IMR-90 (cell line): ENCODE results near the gene CD36. TPM values are rescaled to one million over a fixed set of nuclear protein-coding genes. Genes with fewer than 3 reads are reported as not detected.
"Not testable (repeated sequence)": the region's sequence is repeated elsewhere in the genome, so short reads cannot be mapped to it uniquely, and the experiment has no call there.

Source experiments
- ATAC-seq: fragments of 200-7000 bp; cut with Tn5 transposase; 2 replicates; pipeline ENCODE4 v1.9.1; 2020; ENCODE audit warnings: low read depth, mild to moderate bottlenecking, moderate library complexity
- BruUV-seq: library from RNA; stranded (reverse); fragments of 400-500 nt; replicated peaks from 2 replicates; lab custom pipeline; 2021; lab: Mats Ljungman, UMichigan
- CTCF ChIA-PET: fragments of 300-600 bp; formaldehyde crosslinking; extraction: SDS; loops from one replicate; lab custom pipeline; 2021; ENCODE audit warnings: antibody characterized with exemption; lab: Yijun Ruan, JAX
- POLR2A ChIA-PET: fragments of 300-600 bp; sonication (Branson Sonifier 250); formaldehyde crosslinking; loops from one replicate; lab custom pipeline; 2022; ENCODE audit warnings: antibody characterized with exemption; ENCODE audit not compliant: unreplicated experiment; lab: Charles Lee
- DNase-seq: peaks from one replicate; pipeline ENCODE4 v3.0.0; 2013
- H2AFZ ChIP-seq: replicated peaks from 2 replicates; pipeline ENCODE3; 2013; ENCODE audit warnings: low read length, mild to moderate bottlenecking; ENCODE audit not compliant: poor library complexity
- H2AK5ac ChIP-seq: 2 replicates; pipeline ENCODE4 v1.6.1; 2013; ENCODE audit warnings: low read depth, low read length, inconsistent platforms
- H2AK9ac ChIP-seq: replicated peaks from 2 replicates; pipeline ENCODE3; 2013; ENCODE audit warnings: mild to moderate bottlenecking, low read depth, low read length, moderate library complexity; ENCODE audit not compliant: poor library complexity
- H2BK120ac ChIP-seq: 2 replicates; pipeline ENCODE4 v1.6.1; 2013; ENCODE audit warnings: low read depth, low read length, inconsistent platforms
- H2BK15ac ChIP-seq: 3 replicates; pipeline ENCODE4 v1.6.1; 2013; ENCODE audit warnings: low read depth, low read length, inconsistent platforms
- H2BK20ac ChIP-seq: 2 replicates; pipeline ENCODE4 v1.6.1; 2013; ENCODE audit warnings: low read depth, mild to moderate bottlenecking, inconsistent platforms, low read length, moderate library complexity
- H2BK5ac ChIP-seq: 2 replicates; pipeline ENCODE4 v1.6.1; 2013; ENCODE audit warnings: mild to moderate bottlenecking, low read depth, low read length, inconsistent platforms; ENCODE audit not compliant: poor library complexity, severe bottlenecking
- H3K14ac ChIP-seq: replicated peaks from 2 replicates; pipeline ENCODE4 v1.6.1; 2013; ENCODE audit warnings: low read depth, low read length, inconsistent platforms
- H3K18ac ChIP-seq: 2 replicates; pipeline ENCODE4 v1.6.1; 2013; ENCODE audit warnings: low read depth, low read length, control low read depth
- H3K23ac ChIP-seq: 2 replicates; pipeline ENCODE4 v1.6.1; 2013; ENCODE audit warnings: low read depth, low read length, inconsistent platforms
- H3K27ac ChIP-seq: 2 replicates; pipeline ENCODE4 v1.5.1; 2013; ENCODE audit warnings: mild to moderate bottlenecking, control low read depth, low read length; ENCODE audit not compliant: insufficient read depth
- H3K27me3 ChIP-seq: 2 replicates; pipeline ENCODE4 v1.6.1; 2013; ENCODE audit warnings: low read length; ENCODE audit not compliant: control insufficient read depth, insufficient read depth
- H3K36me3 ChIP-seq: 2 replicates; pipeline ENCODE4 v1.6.1; 2013; ENCODE audit warnings: low read length, mixed read lengths; ENCODE audit not compliant: control insufficient read depth, insufficient read depth
- H3K4ac ChIP-seq: 2 replicates; pipeline ENCODE4 v1.6.1; 2013; ENCODE audit warnings: low read depth, low read length, inconsistent platforms
- H3K4me1 ChIP-seq: 2 replicates; pipeline ENCODE4 v1.6.1; 2013; ENCODE audit warnings: low read length, mixed read lengths; ENCODE audit not compliant: control insufficient read depth, insufficient read depth
- H3K4me2 ChIP-seq: 2 replicates; pipeline ENCODE4 v1.6.1; 2013; ENCODE audit warnings: low read depth, mild to moderate bottlenecking, control low read depth, low read length, moderate library complexity
- H3K4me3 ChIP-seq: 2 replicates; pipeline ENCODE4 v1.5.1; 2013; ENCODE audit warnings: low read depth, mild to moderate bottlenecking, control low read depth, low read length, moderate library complexity; ENCODE audit not compliant: insufficient read depth
- H3K56ac ChIP-seq: 2 replicates; pipeline ENCODE4 v1.6.1; 2013; ENCODE audit warnings: low read length, inconsistent platforms; ENCODE audit not compliant: insufficient read depth; ENCODE audit errors: extremely low read depth
- H3K79me1 ChIP-seq, 2 experiments: 2 replicates each; pipeline ENCODE4 v1.6.1; 2013; ENCODE audit warnings: low read length in 2 of 2, inconsistent platforms in 1 of 2, low read depth in 1 of 2
- H3K9ac ChIP-seq: 2 replicates; pipeline ENCODE4 v1.6.1; 2013; ENCODE audit warnings: low read depth, low read length, control low read depth
- H3K9me1 ChIP-seq: 2 replicates; pipeline ENCODE4 v1.6.1; 2013; ENCODE audit warnings: low read length, inconsistent platforms; ENCODE audit not compliant: insufficient read depth
- H3K9me3 ChIP-seq: 2 replicates; pipeline ENCODE4 v1.6.1; 2013; ENCODE audit warnings: low read length; ENCODE audit not compliant: control insufficient read depth, insufficient read depth
- H4K20me1 ChIP-seq: 2 replicates; pipeline ENCODE4 v1.6.1; 2013; ENCODE audit warnings: low read length, inconsistent platforms; ENCODE audit not compliant: insufficient read depth
- H4K5ac ChIP-seq: 2 replicates; pipeline ENCODE4 v1.6.1; 2013; ENCODE audit warnings: mild to moderate bottlenecking, low read depth, low read length, control low read depth
- H4K8ac ChIP-seq, 2 experiments: 2 replicates each; pipeline ENCODE4 v1.6.1; 2013; ENCODE audit warnings: low read depth in 2 of 2, low read length in 2 of 2, control low read depth in 1 of 2, inconsistent platforms in 1 of 2
- H4K91ac ChIP-seq: 2 replicates; pipeline ENCODE4 v1.6.1; 2013; ENCODE audit warnings: low read depth, low read length, inconsistent platforms; ENCODE audit not compliant: insufficient read depth
- WGBS, 2 experiments: methylation state at CpG; one replicate each; pipeline versions ENCODE4 v1.1.5 to v1.1.7; 2013; ENCODE audit warnings: missing lambda C conversion rate in 2 of 2; ENCODE audit not compliant: insufficient read length in 1 of 2; ENCODE audit errors: extremely low coverage in 2 of 2; 5-methylcytosine and 5-hydroxymethylcytosine counted together
- dilution Hi-C: fragments of 300-500 bp; cut with HindIII; formaldehyde crosslinking; loops from one replicate; pipeline ENCODE4 v1.14.3; 2018; ENCODE audit warnings: low sequenced_read_pairs; ENCODE audit not compliant: unreplicated experiment
- in situ Hi-C: fragments of 300-500 bp; cut with MboI; formaldehyde crosslinking; loops from 3 replicates; pipeline ENCODE4 v1.14.3; 2019; ENCODE audit warnings: low sequenced_read_pairs, inconsistent platforms, mixed read lengths
- intact Hi-C: fragments of 100-400 bp; cut with micrococcal nuclease; formaldehyde crosslinking; loops from 2 replicates; pipeline ENCODE4 v1.10.0; 2022
- polyA plus RNA-seq, 3 experiments: library from polyadenylated mRNA; depleted of rRNA; stranded (reverse); fragments of >200 nt; gene quantifications; 2 replicates each; pipeline ENCODE4 v1.2.3, GENCODE V29; 2012; ENCODE audit warnings: low replicate concordance in 1 of 3
- total RNA-seq: library from RNA; depleted of rRNA; stranded (reverse); fragments of >200 nt; gene quantifications from 2 replicates; pipeline ENCODE4 v1.2.3, GENCODE V29; 2012

CD36 gene
- total and polyA plus RNA-seq, 2 of the 4 experiments (the other 2 are of a cell fraction): 0.19 to 0.54 TPM

DNA sequence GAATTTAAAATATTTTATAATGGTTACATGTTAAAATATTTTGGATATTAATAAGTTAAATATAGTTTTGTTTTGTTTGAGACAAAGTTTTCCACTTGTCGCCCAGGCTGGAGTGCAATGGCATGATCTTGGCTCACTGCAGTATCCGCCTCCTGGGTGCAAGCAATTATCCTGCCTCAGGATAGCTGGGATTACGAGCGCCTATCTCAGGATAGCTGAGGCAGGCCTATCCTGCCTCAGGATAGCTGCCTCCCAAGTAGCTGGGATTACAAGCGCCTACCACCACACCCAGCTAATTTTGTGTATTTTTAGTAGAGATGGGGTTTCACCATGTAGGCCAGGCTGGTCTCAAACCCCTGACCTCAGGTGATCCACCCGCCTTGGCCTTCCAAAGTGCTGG lies 30.9 kb downstream of the CD36 start:
- H3K14ac ChIP-seq, H4K91ac ChIP-seq, H3K4ac ChIP-seq, H2AK9ac ChIP-seq, H3K27ac ChIP-seq, DNase-seq, H3K27me3 ChIP-seq, ATAC-seq, H3K36me3 ChIP-seq, CTCF ChIA-PET, H2BK120ac ChIP-seq, H3K4me3 ChIP-seq, H3K9me1 ChIP-seq, dilution Hi-C loops, H3K4me1 ChIP-seq, H3K23ac ChIP-seq, H2BK5ac ChIP-seq, H4K8ac ChIP-seq, H2AFZ ChIP-seq, H2AK5ac ChIP-seq, H2BK20ac ChIP-seq, H3K4me2 ChIP-seq, H2BK15ac ChIP-seq, H3K79me1 ChIP-seq, H3K56ac ChIP-seq, intact Hi-C loops, BruUV-seq, H3K9ac ChIP-seq, H4K5ac ChIP-seq, H4K20me1 ChIP-seq, H3K9me3 ChIP-seq, H3K18ac ChIP-seq, POLR2A ChIA-PET: not testable (repeated sequence)
- in situ Hi-C loops: loop anchor here (25.0 kb wide), 1 partner anchor 582 kb away; no protein-coding TSS in a partner anchor
- WGBS, 2 experiments: 100% methylated on average over 2 of the region's 6 CpGs; no CpG with 5 or more reads in 1 of the 2 experiments
